Measurements from ENCODE around the gene RABEP2. TPM values are rescaled to one million over a fixed set of nuclear protein-coding genes. Genes with fewer than 3 reads are reported as not detected.

The RABEP2 gene
- polyA plus RNA-seq, 2 of the 4 experiments (the other 2 are of a cell fraction), result 6.0 to 13.7 TPM

GRCh38 chr16:28915181-28915580 lies 9.9 kb downstream of the RABEP2 start:
- H3K4me3 ChIP-seq, result no peak overlapping the region
- H3K27ac ChIP-seq, result no peak overlapping the region
- no peak for ATAC-seq
- peaks cover 8% of the 10 kb centered on the region; the same call in 1 of the 3 replicates for H3K4me1 ChIP-seq
- DNase-seq (ENCODE audit: low read depth in 1 of 2, low spot score in 1 of 2), result peak in 1 of 2 experiments; percentile 41
- H3K9me3 ChIP-seq, result no peaks in the 10 kb centered on the region
- ChIA-PET CTCF (interaction anchor here (0.9 to 8.5 kb wide), 5 partner anchors 29 to 52 kb away, joined by 3 to 55 read pairs (median 3); no protein-coding TSS in a partner anchor), POLR2A (interaction anchor here (0.6 kb wide), 1 partner anchor 10 kb away, joined by 3 read pairs; the partner anchor contains the start of gene RABEP2)
- H3K4me2 ChIP-seq, result no peak overlapping the region
- TF ChIP-seq EHF (CRISPR knock-in tag; IDR thresholded peaks at IDR 0.05) (no peak), PBX3 (IDR thresholded peaks at IDR 0.05) (no peak), CTCF (IDR thresholded peaks at IDR 0.05) (no peak), TP53 (CRISPR knock-in tag; IDR thresholded peaks at IDR 0.05) (no peak)
- FAIRE-seq, result no peak

- H3K9me3 ChIP-seq, result no peaks in the 10 kb centered on the region
- H3K4me1 ChIP-seq, result peaks cover 9% of the 10 kb centered on the region; the same call in 1 of the 3 replicates
- H3K27ac ChIP-seq, result no peak overlapping the region
- TF ChIP-seq RNF2 (IDR thresholded peaks at IDR 0.05; ENCODE audit: borderline replicate concordance, low read depth), result no peak
- TF ChIP-seq CHD2 (IDR thresholded peaks at IDR 0.05; ENCODE audit: low read length, partially characterized antibody), result no peak
- TF ChIP-seq ZNF302 (CRISPR knock-in tag; IDR thresholded peaks at IDR 0.05), result no peak
- no peak for TF ChIP-seq NPAS2 (CRISPR knock-in tag; IDR thresholded peaks at IDR 0.05; ENCODE audit: borderline replicate concordance)
- no peak for TF ChIP-seq FOSB (CRISPR knock-in tag; IDR thresholded peaks at IDR 0.05)
- TF ChIP-seq CBX2 (IDR thresholded peaks at IDR 0.05; ENCODE audit: borderline replicate concordance, low read depth), result no peak
- no peak for TF ChIP-seq ZC3H11A (IDR thresholded peaks at IDR 0.05)
- no peak overlapping the region for H3K4me3 ChIP-seq
- no peak for FAIRE-seq
- no peak overlapping the region for H3K4me2 ChIP-seq
- CTCF ChIA-PET, result interaction anchor here (0.5 to 8.5 kb wide), 6 partner anchors 9 to 57 kb away, joined by 3 to 55 read pairs (median 4); no protein-coding TSS in a partner anchor
- POLR2A ChIA-PET, result no interaction called here
- DNase-seq (ENCODE audit: low read depth in 1 of 2, low spot score in 1 of 2), result no peak
- WGBS (ENCODE audit: missing lambda C conversion rate), result 91% methylated on average over 23 of the region's 29 CpGs
- ATAC-seq, result no peak
Observed at GRCh38 chr16:28913946-28914724, 10.9 kb downstream of the RABEP2 start.

- FAIRE-seq (no peak), ATAC-seq (no peak), DNase-seq (ENCODE audit: low read depth in 1 of 2, low spot score in 1 of 2) (no peak)
- ChIA-PET POLR2A (no interaction called here), CTCF (interaction anchor here (0.7 to 6.8 kb wide), 6 partner anchors 9 to 50 kb away, joined by 3 to 41 read pairs (median 4); no protein-coding TSS in a partner anchor)
- 94% methylated on average over 12 of the region's 12 CpGs for WGBS (ENCODE audit: missing lambda C conversion rate)
- TF ChIP-seq HOXA7 (CRISPR knock-in tag; IDR thresholded peaks at IDR 0.05), result no peak
- no peak for TF ChIP-seq MAZ (IDR thresholded peaks at IDR 0.05; ENCODE audit: borderline replicate concordance, low read depth, low read length)
- no peak for TF ChIP-seq ATOH8 (CRISPR knock-in tag; IDR thresholded peaks at IDR 0.05; ENCODE audit: low read depth)
- no peak for TF ChIP-seq RCOR1 (IDR thresholded peaks at IDR 0.05; ENCODE audit: low read depth, low read length)
- no peak for TF ChIP-seq CTCF (IDR thresholded peaks at IDR 0.05)
- no peak for TF ChIP-seq MAFK (IDR thresholded peaks at IDR 0.05; ENCODE audit: partially characterized antibody)
- TF ChIP-seq HOXB5 (CRISPR knock-in tag; IDR thresholded peaks at IDR 0.05), result no peak
- no peak for TF ChIP-seq EHMT2 (IDR thresholded peaks at IDR 0.05; ENCODE audit: low read depth)
- no peak for TF ChIP-seq FOSB (CRISPR knock-in tag; IDR thresholded peaks at IDR 0.05)
- TF ChIP-seq ELK1 (IDR thresholded peaks at IDR 0.05; ENCODE audit: low read depth, low read length), result no peak
- no peak overlapping the region for H3K4me3 ChIP-seq
- H3K4me2 ChIP-seq, result no peak overlapping the region
- H3K27ac ChIP-seq, result peak overlapping the region in 1 of 2 experiments; percentile 52; a peak in 2 of 6 replicates
- peaks cover 9% of the 10 kb centered on the region; the same call in 1 of the 3 replicates for H3K4me1 ChIP-seq
- no peaks in the 10 kb centered on the region for H3K9me3 ChIP-seq
Observed at GRCh38 chr16:28912558-28912957, 12.5 kb downstream of the RABEP2 start.

All from A549 (cell line).